WTC11 (cell line): ENCODE results near the gene RSAD1. TPM values are rescaled to one million over a fixed set of nuclear protein-coding genes. Genes with fewer than 3 reads are reported as not detected.

Source experiments
- ATAC-seq: fragments of 200-7000 bp; cut with Tn5 transposase; 2 replicates; pipeline ENCODE4 v1.10.0; 2021; ENCODE audit warnings: mild to moderate bottlenecking, moderate library complexity
- CTCF ChIA-PET: fragments of 300-600 bp; sonication (Branson Sonifier 250); formaldehyde crosslinking; loops from one replicate; lab custom pipeline; 2021; ENCODE audit warnings: antibody characterized with exemption; lab: Charles Lee
- POLR2A ChIA-PET: fragments of 350-600 bp; sonication (Branson Sonifier 250); formaldehyde crosslinking; loops from one replicate; lab custom pipeline; 2021; ENCODE audit warnings: antibody characterized with exemption; lab: Charles Lee
- DNase-seq: peaks from one replicate; pipeline ENCODE4 v3.0.0; 2021; ENCODE audit warnings: low spot score
- H3K27ac Mint-ChIP-seq: 2 replicates; pipeline ENCODE4 v1.8.0; 2021; ENCODE audit warnings: mixed read lengths
- H3K27me3 Mint-ChIP-seq: 2 replicates; pipeline ENCODE4 v1.8.0; 2021; ENCODE audit warnings: low read depth, mild to moderate bottlenecking, moderate library complexity, mixed read lengths
- H3K36me3 Mint-ChIP-seq: 2 replicates; pipeline ENCODE4 v1.8.0; 2021; ENCODE audit warnings: mixed read lengths
- H3K4me1 Mint-ChIP-seq: 2 replicates; pipeline ENCODE4 v1.8.0; 2022; ENCODE audit warnings: mixed read lengths
- H3K4me3 Mint-ChIP-seq: 2 replicates; pipeline ENCODE4 v1.8.0; 2021; ENCODE audit warnings: mild to moderate bottlenecking, moderate library complexity, mixed read lengths
- H3K9me3 Mint-ChIP-seq: 2 replicates; pipeline ENCODE4 v1.8.0; 2021; ENCODE audit warnings: mixed read lengths
- CTCF ChIP-seq: fragments of 200-600 bp; IDR thresholded peaks from 2 replicates; pipeline ENCODE4 v1.8.0; 2022; ENCODE audit warnings: antibody characterized with exemption
- FOXJ3 ChIP-seq: sonication (generic); formaldehyde crosslinking; IDR thresholded peaks from 2 replicates; pipeline ENCODE4 v1.9.0; 2021; ENCODE audit warnings: missing genetic modification reagents, mild to moderate bottlenecking, borderline replicate concordance
- GABPB1 ChIP-seq: sonication (generic); formaldehyde crosslinking; IDR thresholded peaks from 2 replicates; pipeline ENCODE4 v1.8.1; 2023; ENCODE audit warnings: mild to moderate bottlenecking, missing genetic modification reagents
- HMGXB4 ChIP-seq: sonication (generic); formaldehyde crosslinking; IDR thresholded peaks from 2 replicates; pipeline ENCODE4 v1.8.1; 2023; ENCODE audit warnings: mild to moderate bottlenecking, moderate library complexity, missing genetic modification reagents
- MLX ChIP-seq: sonication (generic); formaldehyde crosslinking; IDR thresholded peaks from 2 replicates; pipeline ENCODE4 v1.8.1; 2023; ENCODE audit warnings: mild to moderate bottlenecking, missing genetic modification reagents, moderate library complexity
- NFYB ChIP-seq: sonication (generic); formaldehyde crosslinking; conservative IDR thresholded peaks from 2 replicates; pipeline ENCODE4 v1.8.0; 2022; ENCODE audit warnings: low read depth, missing genetic modification reagents
- SOX15 ChIP-seq: fragments of 250-450 bp; sonication (Bioruptor Pico); IDR thresholded peaks from 2 replicates; pipeline ENCODE4 v1.9.0; 2021; ENCODE audit warnings: mild to moderate bottlenecking
- ZNF138 ChIP-seq: sonication (generic); formaldehyde crosslinking; conservative IDR thresholded peaks from 2 replicates; pipeline ENCODE4 v1.8.1; 2022; ENCODE audit warnings: mild to moderate bottlenecking, moderate library complexity, missing genetic modification reagents
- ZNF425 ChIP-seq: fragments of 250-450 bp; sonication (Bioruptor Pico); conservative IDR thresholded peaks from 2 replicates; pipeline ENCODE4 v1.9.0; 2021; ENCODE audit warnings: mild to moderate bottlenecking
- ZNF532 ChIP-seq: fragments of 250-450 bp; sonication (Bioruptor Pico); IDR thresholded peaks from 2 replicates; pipeline ENCODE4 v1.9.0; 2021; ENCODE audit warnings: mild to moderate bottlenecking, borderline replicate concordance
- ZSCAN18 ChIP-seq: fragments of 250-450 bp; sonication (Bioruptor Pico); IDR thresholded peaks from 2 replicates; pipeline ENCODE4 v2.1.2; 2022; ENCODE audit warnings: mild to moderate bottlenecking, moderate library complexity
- total RNA-seq: library from RNA; stranded (reverse); gene quantifications from 3 replicates; pipeline ENCODE4 v1.2.3, GENCODE V29; 2021
- TF ChIP-seq, protein P1 (sequence below): sonication (generic); formaldehyde crosslinking; IDR thresholded peaks from 2 replicates; pipeline ENCODE4 v1.8.1; 2022; ENCODE audit warnings: missing genetic modification reagents, borderline replicate concordance

The RSAD1 gene
- total RNA-seq, 1 experiment from 2014 or later, result 35.1 TPM

DNA sequence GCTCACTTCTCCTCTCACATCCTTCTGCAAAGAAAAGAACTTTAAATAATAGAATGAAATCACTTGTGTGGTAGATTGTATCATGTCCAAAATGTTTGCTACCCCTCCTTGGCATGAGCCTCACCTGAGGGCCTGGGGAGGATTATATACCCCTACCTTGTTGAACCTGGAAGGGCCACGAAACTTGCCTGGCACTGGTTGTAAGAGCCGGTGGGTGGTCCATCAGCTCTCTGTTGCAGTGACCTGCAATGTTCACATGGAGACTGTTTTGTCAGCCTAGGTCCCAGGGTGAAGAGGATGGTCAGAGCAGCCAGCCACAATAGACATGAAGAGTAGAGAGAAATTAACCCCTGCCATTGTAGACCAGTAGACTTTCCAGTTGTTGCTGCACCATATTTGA lies 10.2 kb downstream of the RSAD1 start:
- ATAC-seq, result no peak
- ChIA-PET POLR2A (interaction anchor here (0.6 kb wide), 1 partner anchor 1863 kb away, joined by 3 read pairs; no protein-coding TSS in a partner anchor), CTCF (interaction anchor here (1.0 to 4.4 kb wide), 4 partner anchors 9 to 127 kb away, joined by 4 to 18 read pairs (median 4); no protein-coding TSS in a partner anchor)
- Mint-ChIP-seq H3K9me3 (no peaks in the 10 kb centered on the region), H3K27me3 (no peaks in the 10 kb centered on the region), H3K36me3 (peaks cover 9% of the 10 kb centered on the region; the same call in 1 of the 2 replicates), H3K4me1 (no peaks in the 10 kb centered on the region), H3K4me3 (no peak overlapping the region)
- no peak for DNase-seq
- no peak for TF ChIP-seq ZNF138
- TF ChIP-seq FOXJ3 (CRISPR knock-in tag), result no peak
- TF ChIP-seq GABPB1, result no peak
- no peak for TF ChIP-seq NFYB (CRISPR knock-in tag)
- no peak for TF ChIP-seq ZNF532 (CRISPR knock-in tag)
- TF ChIP-seq, all 79 proteins: peak for 0
- no peak overlapping the region for H3K27ac Mint-ChIP-seq

DNA sequence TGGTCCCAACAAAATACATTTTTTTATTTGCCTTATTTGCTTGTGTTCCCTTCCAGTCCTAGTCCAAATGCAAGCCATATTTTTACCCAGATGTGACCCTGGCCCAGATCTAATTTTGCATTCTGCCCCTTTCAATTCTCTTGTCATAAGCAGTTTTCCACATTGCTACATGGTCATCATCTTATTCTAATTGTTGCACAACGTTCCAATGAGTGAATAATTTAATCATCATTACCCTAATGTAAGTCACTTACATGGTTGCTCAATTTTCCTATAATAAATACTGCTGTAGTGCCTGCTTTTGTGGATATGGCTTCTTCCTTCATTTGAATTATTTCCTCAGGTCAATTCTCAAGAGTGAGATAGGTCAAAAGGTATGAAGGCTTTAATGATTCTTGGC lies 12.8 kb downstream of the RSAD1 start:
- POLR2A ChIA-PET, result no interaction called here
- DNase-seq, result no peak
- TF ChIP-seq SOX15 (CRISPR knock-in tag), result no peak
- no peak for TF ChIP-seq ZSCAN18
- TF ChIP-seq, all 79 proteins: peak for 0
- no peak for ATAC-seq
- Mint-ChIP-seq H3K4me3 (no peak overlapping the region), H3K4me1 (no peaks in the 10 kb centered on the region), H3K27me3 (no peaks in the 10 kb centered on the region), H3K27ac (no peak overlapping the region), H3K36me3 (no peaks in the 10 kb centered on the region), H3K9me3 (no peaks in the 10 kb centered on the region)
- CTCF ChIA-PET, result interaction anchor here (1.8 kb wide), 1 partner anchor 10 kb away, joined by 6 read pairs; no protein-coding TSS in a partner anchor

DNA sequence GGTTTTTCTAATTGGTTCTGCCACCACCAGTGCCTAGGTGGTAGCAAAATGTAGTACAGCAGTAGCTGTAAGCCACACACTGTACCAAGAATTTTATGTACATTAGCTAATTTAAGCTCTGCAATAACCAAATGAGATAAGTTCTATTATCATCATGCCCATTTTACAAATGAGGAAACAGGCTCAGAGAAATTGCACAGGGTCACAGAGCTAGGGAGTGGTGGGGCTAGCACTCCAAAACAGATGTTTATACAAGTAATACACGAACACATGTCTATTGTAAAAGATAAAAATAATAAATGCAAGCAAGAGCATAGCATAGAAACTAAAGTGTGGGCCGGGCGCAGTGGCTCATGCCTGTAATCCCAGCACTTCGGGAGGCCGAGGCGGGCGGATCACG lies 13.6 kb downstream of the RSAD1 start:
- POLR2A ChIA-PET, result no interaction called here
- DNase-seq (no peak), ATAC-seq (no peak)
- Mint-ChIP-seq H3K9me3 (no peaks in the 10 kb centered on the region), H3K4me3 (no peak overlapping the region), H3K4me1 (no peaks in the 10 kb centered on the region), H3K27me3 (no peaks in the 10 kb centered on the region), H3K27ac (no peak overlapping the region), H3K36me3 (no peaks in the 10 kb centered on the region)
- CTCF ChIA-PET, result interaction anchor here (0.6 to 1.8 kb wide), 3 partner anchors 8 to 12 kb away, joined by 3 to 6 read pairs (median 4); no protein-coding TSS in a partner anchor
- TF ChIP-seq ZNF425 (no peak), HMGXB4 (CRISPR knock-in tag) (no peak), CTCF (no peak), MLX (CRISPR knock-in tag) (no peak)
- TF ChIP-seq, protein P1, sequence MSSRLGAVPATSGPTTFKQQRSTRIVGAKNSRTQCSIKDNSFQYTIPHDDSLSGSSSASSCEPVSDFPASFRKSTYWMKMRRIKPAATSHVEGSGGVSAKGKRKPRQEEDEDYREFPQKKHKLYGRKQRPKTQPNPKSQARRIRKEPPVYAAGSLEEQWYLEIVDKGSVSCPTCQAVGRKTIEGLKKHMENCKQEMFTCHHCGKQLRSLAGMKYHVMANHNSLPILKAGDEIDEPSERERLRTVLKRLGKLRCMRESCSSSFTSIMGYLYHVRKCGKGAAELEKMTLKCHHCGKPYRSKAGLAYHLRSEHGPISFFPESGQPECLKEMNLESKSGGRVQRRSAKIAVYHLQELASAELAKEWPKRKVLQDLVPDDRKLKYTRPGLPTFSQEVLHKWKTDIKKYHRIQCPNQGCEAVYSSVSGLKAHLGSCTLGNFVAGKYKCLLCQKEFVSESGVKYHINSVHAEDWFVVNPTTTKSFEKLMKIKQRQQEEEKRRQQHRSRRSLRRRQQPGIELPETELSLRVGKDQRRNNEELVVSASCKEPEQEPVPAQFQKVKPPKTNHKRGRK (CRISPR knock-in tag), result no peak
